ENCODE data around the gene CDK5RAP3.

The CDK5RAP3 gene

DNA sequence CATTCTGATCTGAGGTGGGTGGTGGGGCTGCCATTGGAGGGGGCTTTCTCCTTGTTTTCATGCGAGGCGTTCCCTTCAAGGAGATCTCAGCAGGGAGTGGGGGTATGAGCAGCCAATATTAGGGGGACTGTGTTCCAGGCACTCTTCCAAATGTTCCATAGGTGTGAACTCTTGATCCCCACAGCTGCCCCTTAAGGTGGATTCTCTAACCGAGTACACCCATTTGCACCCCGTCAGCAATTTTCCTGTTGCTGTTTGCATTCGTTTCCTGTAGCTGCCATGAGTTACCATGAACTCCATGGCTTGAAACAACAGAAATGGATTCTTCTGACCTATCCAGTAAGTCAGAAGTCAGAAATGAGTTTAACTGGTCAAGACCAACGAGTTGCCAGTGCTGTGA is 9.5 kb upstream of the CDK5RAP3 start:
- no peaks in the 10 kb centered on the region for H3K36me3 ChIP-seq (ENCODE audit: insufficient read depth, low read length)

DNA sequence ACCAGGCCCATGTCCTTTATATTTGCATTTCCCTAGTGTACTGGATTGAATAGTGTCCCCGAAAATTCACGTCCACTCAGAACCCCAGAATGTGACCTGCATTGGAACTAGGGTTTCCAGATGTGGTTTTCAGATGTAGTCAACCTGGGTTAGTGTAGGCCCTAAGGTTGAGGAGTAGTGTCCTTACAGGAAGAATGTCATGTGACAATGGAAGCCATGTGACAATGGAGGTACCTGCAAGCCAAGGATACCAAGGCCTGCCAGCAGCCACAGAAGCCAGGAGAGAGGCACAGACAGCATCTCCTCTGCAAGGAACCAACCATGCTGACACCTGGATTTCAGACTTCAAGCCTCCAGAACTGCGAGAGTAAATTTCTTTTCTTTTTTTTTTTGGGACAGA is 8.0 kb upstream of the CDK5RAP3 start:
- Histone ChIP-seq H3K4me3 (no peak overlapping the region), H3K27ac (no peak overlapping the region), H3K36me3 (ENCODE audit: insufficient read depth, low read length) (no peaks in the 10 kb centered on the region), H3K9me3 (ENCODE audit: low read depth, low read length) (no peaks in the 10 kb centered on the region), H3K9ac (ENCODE audit: insufficient read length) (no peak overlapping the region)
- no peak for TF ChIP-seq FOXP2 (optimal IDR thresholded peaks at IDR 0.05; ENCODE audit: control extremely low read depth, extremely low read length, insufficient read depth)
- TF ChIP-seq POLR2AphosphoS5 (IDR thresholded peaks at IDR 0.05; ENCODE audit: borderline replicate concordance, low read depth, low read length): no peak
- no peak for TF ChIP-seq EZH2 (IDR thresholded peaks at IDR 0.05)
- no peak for DNase-seq (ENCODE audit: low read depth, low spot score)

More for the DNA sequence above, 9.5 kb upstream of the CDK5RAP3 start:
- no peak for TF ChIP-seq POLR2AphosphoS5 (IDR thresholded peaks at IDR 0.05; ENCODE audit: borderline replicate concordance, low read depth, low read length)
- no peak for TF ChIP-seq EZH2 (IDR thresholded peaks at IDR 0.05)
- TF ChIP-seq FOXP2 (optimal IDR thresholded peaks at IDR 0.05; ENCODE audit: control extremely low read depth, extremely low read length, insufficient read depth): no peak
- Histone ChIP-seq H3K4me3 (no peak overlapping the region), H3K9ac (ENCODE audit: insufficient read length) (no peak overlapping the region), H3K27ac (no peak overlapping the region), H3K9me3 (ENCODE audit: low read depth, low read length) (no peaks in the 10 kb centered on the region)
- DNase-seq (ENCODE audit: low read depth, low spot score): no peak

DNA sequence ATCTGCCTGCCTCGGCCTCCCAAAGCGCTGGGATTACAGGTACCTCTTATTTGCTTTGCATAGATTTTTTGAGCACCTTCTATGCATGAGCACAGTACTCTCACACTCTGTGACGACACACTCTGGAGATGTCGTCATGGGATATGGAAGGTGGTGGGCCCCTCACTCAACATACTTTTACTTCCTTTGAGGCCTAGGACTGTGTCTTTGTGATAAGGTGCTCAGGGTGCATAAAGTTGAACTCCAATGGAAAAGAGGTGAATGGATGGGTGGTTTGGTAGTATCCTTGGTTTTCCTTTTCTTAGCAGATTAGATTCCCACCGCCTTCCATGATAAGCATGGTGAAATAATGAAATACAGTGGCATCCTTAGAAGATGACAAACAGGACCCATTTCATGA is 6.1 kb upstream of the CDK5RAP3 start:
- H3K4me3 ChIP-seq: no peak overlapping the region
- DNase-seq (ENCODE audit: low read depth, low spot score): no peak
- H3K9me3 ChIP-seq (ENCODE audit: low read depth, low read length): no peaks in the 10 kb centered on the region
- no peaks in the 10 kb centered on the region for H3K36me3 ChIP-seq (ENCODE audit: insufficient read depth, low read length)
- no peak overlapping the region for H3K27ac ChIP-seq
- H3K9ac ChIP-seq (ENCODE audit: insufficient read length): no peak overlapping the region
- TF ChIP-seq FOXP2 (optimal IDR thresholded peaks at IDR 0.05; ENCODE audit: control extremely low read depth, extremely low read length, insufficient read depth) (no peak), POLR2AphosphoS5 (IDR thresholded peaks at IDR 0.05; ENCODE audit: borderline replicate concordance, low read depth, low read length) (no peak), EZH2 (IDR thresholded peaks at IDR 0.05) (no peak)

DNA sequence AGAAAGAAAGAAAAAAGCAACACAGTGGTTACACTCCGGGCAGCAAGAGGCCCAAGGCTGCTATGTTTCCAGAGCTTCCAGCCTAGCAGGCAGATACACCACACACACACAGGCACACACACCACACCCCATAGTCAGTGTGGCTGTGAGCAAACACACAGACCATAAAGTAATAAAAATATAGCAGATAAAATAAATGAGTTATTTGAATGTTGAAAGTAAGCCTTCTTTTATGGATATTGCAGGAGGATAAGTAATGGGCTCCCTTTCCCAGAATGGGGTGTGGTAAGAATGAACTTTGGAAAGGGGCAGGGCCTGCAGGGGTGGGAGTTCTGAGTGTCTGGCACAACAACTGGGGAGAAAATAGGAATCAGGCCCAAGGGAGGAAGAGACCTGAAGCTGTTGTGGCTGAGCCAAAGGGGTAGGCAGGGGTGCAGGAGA is 4.8 kb upstream of the CDK5RAP3 start:
- H3K9ac ChIP-seq (ENCODE audit: insufficient read length): no peak overlapping the region
- TF ChIP-seq FOXP2 (optimal IDR thresholded peaks at IDR 0.05; ENCODE audit: control extremely low read depth, extremely low read length, insufficient read depth) (no peak), EZH2 (IDR thresholded peaks at IDR 0.05) (no peak)

DNA sequence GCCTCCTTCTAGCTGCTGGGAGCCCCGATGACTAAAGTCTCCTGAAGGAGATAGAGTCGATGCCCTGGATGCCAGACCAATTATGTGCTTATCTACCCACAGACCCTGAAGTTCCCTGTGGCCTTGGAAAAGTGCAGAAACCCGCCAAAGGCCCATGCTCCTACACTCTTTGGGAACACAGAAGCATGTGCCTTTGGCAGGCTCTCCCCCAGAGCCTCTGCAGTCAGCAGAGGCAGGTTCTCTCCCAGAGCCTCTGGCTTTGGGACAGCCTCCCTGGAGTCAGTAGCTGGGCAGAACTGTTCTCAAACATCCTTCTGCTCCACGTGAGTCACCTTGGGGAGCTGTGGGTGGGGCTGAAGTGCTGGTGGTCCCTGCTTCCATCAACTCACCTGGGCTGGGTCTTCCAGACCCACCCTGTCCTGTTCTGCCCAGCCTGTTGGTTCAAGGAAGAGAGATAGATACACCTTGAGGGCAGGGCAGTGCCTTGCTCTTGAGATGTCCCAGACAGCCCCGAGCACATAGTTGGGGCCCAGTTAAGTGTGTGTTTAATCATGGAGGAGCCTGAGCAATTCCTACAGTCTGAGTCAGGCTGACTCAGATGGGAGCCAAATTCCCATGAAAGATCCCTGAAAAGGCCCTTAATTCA is 3.2 kb upstream of the CDK5RAP3 start:
- no peak for DNase-seq (ENCODE audit: low read depth, low spot score)
- TF ChIP-seq EZH2 (IDR thresholded peaks at IDR 0.05): no peak
- TF ChIP-seq POLR2AphosphoS5 (IDR thresholded peaks at IDR 0.05; ENCODE audit: borderline replicate concordance, low read depth, low read length): no peak
- no peak for TF ChIP-seq FOXP2 (optimal IDR thresholded peaks at IDR 0.05; ENCODE audit: control extremely low read depth, extremely low read length, insufficient read depth)
- Histone ChIP-seq H3K36me3 (ENCODE audit: insufficient read depth, low read length) (no peaks in the 10 kb centered on the region), H3K9ac (ENCODE audit: insufficient read length) (no peak overlapping the region), H3K9me3 (ENCODE audit: low read depth, low read length) (no peaks in the 10 kb centered on the region), H3K27ac (no peak overlapping the region), H3K4me3 (no peak overlapping the region)

More for the DNA sequence above, 4.8 kb upstream of the CDK5RAP3 start:
- Histone ChIP-seq H3K36me3 (ENCODE audit: insufficient read depth, low read length) (no peaks in the 10 kb centered on the region), H3K4me3 (no peak overlapping the region), H3K9me3 (ENCODE audit: low read depth, low read length) (no peaks in the 10 kb centered on the region), H3K27ac (no peak overlapping the region)
- DNase-seq (ENCODE audit: low read depth, low spot score): no peak

DNA sequence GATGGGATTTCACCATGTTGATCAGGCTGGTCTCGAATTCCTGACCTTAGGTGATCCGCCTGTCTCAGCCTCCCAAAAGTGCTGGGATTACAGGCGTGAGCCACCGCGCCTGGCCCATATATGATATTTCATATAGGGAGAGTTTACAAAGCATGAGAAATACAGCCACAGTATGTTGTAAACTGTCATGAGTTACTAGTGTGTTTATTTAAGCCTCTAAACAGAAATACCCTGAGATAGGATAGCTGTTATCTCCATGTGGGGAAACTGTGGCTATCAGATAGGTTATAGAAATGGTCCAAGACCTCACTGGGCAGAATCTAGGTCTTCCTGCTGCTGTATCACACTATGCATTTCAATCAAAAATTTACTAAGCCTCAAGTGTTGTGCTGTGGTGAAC is 2.1 kb upstream of the CDK5RAP3 start:
- no peak overlapping the region for H3K4me3 ChIP-seq
- H3K27ac ChIP-seq: no peak overlapping the region
- no peak for DNase-seq (ENCODE audit: low read depth, low spot score)
- peaks cover 7% of the 10 kb centered on the region; the same call in 1 of the 2 replicates for H3K36me3 ChIP-seq (ENCODE audit: insufficient read depth, low read length)
- H3K9ac ChIP-seq (ENCODE audit: insufficient read length): no peak overlapping the region
- H3K9me3 ChIP-seq (ENCODE audit: low read depth, low read length): no peaks in the 10 kb centered on the region
- TF ChIP-seq POLR2AphosphoS5 (IDR thresholded peaks at IDR 0.05; ENCODE audit: borderline replicate concordance, low read depth, low read length) (no peak), EZH2 (IDR thresholded peaks at IDR 0.05) (no peak), FOXP2 (optimal IDR thresholded peaks at IDR 0.05; ENCODE audit: control extremely low read depth, extremely low read length, insufficient read depth) (no peak)

DNA sequence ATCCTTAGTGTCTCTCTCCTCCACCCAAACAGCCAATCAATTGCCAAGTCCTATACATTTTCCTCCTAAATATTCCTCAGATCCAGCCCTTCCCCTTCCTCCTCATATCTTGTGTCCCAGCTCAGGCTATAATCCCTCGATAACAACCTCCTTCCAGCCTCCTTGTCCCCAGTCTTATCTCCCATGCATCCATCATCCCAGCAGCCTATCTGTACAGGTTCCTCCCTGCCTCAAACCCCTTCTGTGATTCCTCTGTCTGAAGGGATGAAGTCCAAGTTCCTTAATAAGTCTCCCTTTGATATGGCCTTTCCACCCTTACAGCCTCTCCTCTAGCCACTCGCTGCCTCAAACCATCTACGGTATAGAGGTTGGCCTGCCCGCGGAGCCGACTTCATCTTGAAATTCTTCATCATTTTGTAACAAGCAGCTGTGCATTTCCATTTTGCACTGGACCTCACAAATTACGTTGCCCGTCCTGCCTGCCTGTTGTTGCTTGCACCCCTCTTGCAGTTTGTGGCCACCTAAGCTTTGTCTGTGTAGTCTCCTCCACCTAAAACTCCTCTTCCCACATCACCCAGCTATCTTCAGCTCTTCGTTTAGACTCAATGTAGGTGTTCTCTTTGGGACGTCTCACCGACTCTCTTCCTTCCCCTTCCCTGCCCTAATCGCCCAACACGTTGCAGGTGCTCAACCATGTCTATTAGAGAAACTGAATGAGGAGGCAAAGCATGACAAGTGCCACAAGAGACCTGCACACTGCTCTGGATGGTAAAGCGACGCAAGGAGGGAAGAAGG is 786 bp upstream of the CDK5RAP3 start:
- no peaks in the 10 kb centered on the region for H3K9me3 ChIP-seq (ENCODE audit: low read depth, low read length)
- H3K9ac ChIP-seq (ENCODE audit: insufficient read length): peak overlapping the region; percentile 48
- peaks cover 9% of the 10 kb centered on the region; the same call in 1 of the 2 replicates for H3K36me3 ChIP-seq (ENCODE audit: insufficient read depth, low read length)
- H3K27ac ChIP-seq: no peak overlapping the region
- no peak for TF ChIP-seq EZH2 (IDR thresholded peaks at IDR 0.05)
- TF ChIP-seq FOXP2 (optimal IDR thresholded peaks at IDR 0.05; ENCODE audit: control extremely low read depth, extremely low read length, insufficient read depth): no peak
- TF ChIP-seq POLR2AphosphoS5 (IDR thresholded peaks at IDR 0.05; ENCODE audit: borderline replicate concordance, low read depth, low read length): no peak
- H3K4me3 ChIP-seq: peak overlapping the region; percentile 94
- DNase-seq (ENCODE audit: low read depth, low spot score): no peak

DNA sequence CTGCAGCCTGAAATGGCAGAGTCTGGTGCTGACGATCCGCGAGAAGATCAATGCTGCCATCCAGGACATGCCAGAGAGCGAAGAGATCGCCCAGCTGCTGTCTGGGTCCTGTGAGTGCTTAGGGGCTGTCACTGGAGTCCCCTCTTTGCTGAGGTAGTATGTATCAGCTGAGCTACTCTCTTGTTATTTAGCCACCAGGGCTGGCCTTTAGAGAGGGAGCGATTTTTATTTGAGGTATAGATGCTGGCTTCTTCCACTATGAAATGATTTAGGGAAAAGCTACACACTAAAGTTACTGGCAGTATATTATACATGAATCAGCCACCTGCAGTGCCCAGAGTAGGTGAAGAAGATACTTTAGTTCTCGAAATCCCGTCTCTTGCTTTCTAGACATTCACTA is 2.6 kb downstream of the CDK5RAP3 start:
- peaks cover 20% of the 10 kb centered on the region; the same call in 1 of the 2 replicates for H3K36me3 ChIP-seq (ENCODE audit: insufficient read depth, low read length)
- H3K27ac ChIP-seq: no peak overlapping the region
- H3K4me3 ChIP-seq: no peak overlapping the region
- TF ChIP-seq FOXP2 (optimal IDR thresholded peaks at IDR 0.05; ENCODE audit: control extremely low read depth, extremely low read length, insufficient read depth): no peak
- no peak for TF ChIP-seq POLR2AphosphoS5 (IDR thresholded peaks at IDR 0.05; ENCODE audit: borderline replicate concordance, low read depth, low read length)
- no peak for TF ChIP-seq EZH2 (IDR thresholded peaks at IDR 0.05)
- no peak overlapping the region for H3K9ac ChIP-seq (ENCODE audit: insufficient read length)
- DNase-seq (ENCODE audit: low read depth, low spot score): no peak
- H3K9me3 ChIP-seq (ENCODE audit: low read depth, low read length): no peaks in the 10 kb centered on the region

Measured in SK-N-MC (cell line).